K562 (cell line): ENCODE results near the gene USP28. TPM values are rescaled to one million over a fixed set of nuclear protein-coding genes. Genes with fewer than 3 reads are reported as not detected.
A peak's percentile ranks its signal among the peaks of the same experiment; 100 is the strongest.

Source experiments
- ARID3A ChIP-seq: IDR thresholded peaks from 2 replicates; pipeline ENCODE4 v1.6.1; 2012; ENCODE audit warnings: low read depth, low read length, improper control_type of control experiment, borderline replicate concordance
- BRD4 ChIP-seq: fragments of 200-600 bp; sonication (generic); IDR thresholded peaks from 2 replicates; pipeline ENCODE4 v1.6.1; 2017; ENCODE audit warnings: inconsistent platforms
- CC2D1A ChIP-seq: fragments of 450-650 bp; IDR thresholded peaks from 2 replicates; pipeline ENCODE4 v1.6.1; 2017; ENCODE audit warnings: mild to moderate bottlenecking
- ETS2 ChIP-seq: IDR thresholded peaks from 2 replicates; pipeline ENCODE4 v1.6.1; 2016; ENCODE audit warnings: borderline replicate concordance, missing genetic modification characterization, mild to moderate bottlenecking, moderate library complexity, missing compliant biosample characterization; ENCODE audit not compliant: poor library complexity, severe bottlenecking
- GATAD2B ChIP-seq: fragments of 450-650 bp; IDR thresholded peaks from 2 replicates; pipeline ENCODE4 v1.6.1; 2017; ENCODE audit warnings: mild to moderate bottlenecking, borderline replicate concordance
- HES1 ChIP-seq: fragments of 450-650 bp; IDR thresholded peaks from 2 replicates; pipeline ENCODE4 v1.6.1; 2016; ENCODE audit warnings: low read depth, mild to moderate bottlenecking, moderate library complexity
- HNRNPUL1 ChIP-seq: fragments of 200-400 bp; formaldehyde crosslinking; IDR thresholded peaks from 2 replicates; pipeline ENCODE4 v1.6.1; 2017; ENCODE audit warnings: low read length
- MAFG ChIP-seq: fragments of 450-650 bp; conservative IDR thresholded peaks from 2 replicates; pipeline ENCODE4 v1.6.1; 2016; ENCODE audit warnings: missing genetic modification characterization, missing compliant biosample characterization
- MED1 ChIP-seq: sonication (generic); formaldehyde crosslinking; IDR thresholded peaks from 2 replicates; pipeline ENCODE4 v1.8.1; 2023; ENCODE audit warnings: missing genetic modification reagents, borderline replicate concordance
- PTBP1 ChIP-seq: fragments of 200-400 bp; formaldehyde crosslinking; IDR thresholded peaks from 2 replicates; pipeline ENCODE4 v1.6.1; 2017; ENCODE audit warnings: low read depth, low read length
- SP1 ChIP-seq: sonication (generic); formaldehyde crosslinking; IDR thresholded peaks from 2 replicates; pipeline ENCODE4 v1.8.1; 2022; ENCODE audit warnings: mild to moderate bottlenecking, missing genetic modification reagents
- USF1 ChIP-seq: sonication (generic); formaldehyde crosslinking; IDR thresholded peaks from 2 replicates; pipeline ENCODE4 v1.9.0; 2022; ENCODE audit warnings: mild to moderate bottlenecking, missing genetic modification reagents
- ZBTB7A ChIP-seq: IDR thresholded peaks from 2 replicates; pipeline ENCODE4 v1.6.1; 2011; ENCODE audit warnings: low read depth, mild to moderate bottlenecking, low read length, moderate library complexity, borderline replicate concordance; ENCODE audit not compliant: control insufficient read depth
- ZNF224 ChIP-seq: sonication (generic); formaldehyde crosslinking; IDR thresholded peaks from 2 replicates; pipeline ENCODE4 v1.8.0; 2022; ENCODE audit warnings: mild to moderate bottlenecking, missing genetic modification reagents
- ZNF24 ChIP-seq: fragments of 450-650 bp; IDR thresholded peaks from 2 replicates; pipeline ENCODE4 v1.6.1; 2016
- ZNF263 ChIP-seq: sonication (generic); formaldehyde crosslinking; IDR thresholded peaks from 2 replicates; pipeline ENCODE4 v1.8.0; 2022; ENCODE audit warnings: mild to moderate bottlenecking, missing genetic modification reagents, borderline replicate concordance
- polyA plus RNA-seq, 8 experiments: library from polyadenylated mRNA; depleted of rRNA in 4 of 8; stranded (reverse) in 5 of 8; unstranded in 3 of 8; fragments of >200 nt; fragmentation: Nextera tagmentation in 2 of 8; fragmentation: Illumina TruSeq in 1 of 8; extraction: Ambion mirVana in 2 of 8; extraction: Trizol in 1 of 8; gene quantifications; 2 replicates each; pipeline versions ENCODE4 v1.2.1 to v1.2.3, GENCODE V29; 2011 to 2014; ENCODE audit warnings: inconsistent platforms in 1 of 8, missing spikeins in 1 of 8
- total RNA-seq, 7 experiments: library from RNA; depleted of rRNA in 6 of 7; stranded (reverse); fragments of >200 nt in 6 of 7; fragmentation: Illumina TruSeq in 2 of 7; extraction: Trizol in 2 of 7; gene quantifications; 2 replicates each; pipeline versions ENCODE4 v1.2.1 to v1.2.3, GENCODE V29; 2011 to 2021; ENCODE audit warnings: low replicate concordance in 1 of 7

USP28 gene
- total and polyA plus RNA-seq, 9 of the 15 experiments (the other 6 are each of a cell fraction or from before 2014, with no cell fraction given) = 3.7 to 42.7 (median 20.3) TPM

- TF ChIP-seq MAFG (tag) (no peak), ETS2 (tag) (no peak), ARID3A (no peak), BRD4 (no peak), ZBTB7A (peak; percentile 37; the same call in 1 of the 2 replicates), CC2D1A (no peak; the same call in 1 of the 2 replicates), GATAD2B (peak; percentile 74; the same call in 1 of the 2 replicates), SP1 (peak; percentile 53; the same call in 1 of the 2 replicates), MED1 (CRISPR knock-in tag) (no peak), HNRNPUL1 (no peak), USF1 (peak; percentile 96), ZNF224 (CRISPR knock-in tag) (no peak), ZNF263 (CRISPR knock-in tag) (no peak), ZNF24 (no peak; the same call in 1 of the 2 replicates), HES1 (no peak), PTBP1 (no peak)
These were observed at the start of gene USP28 (continued) for GRCh38 chr11:113875234-113876073.
